Astrocyte (in vitro differentiated cells and primary cell): ENCODE results near the gene KNSTRN. TPM values are rescaled to one million over a fixed set of nuclear protein-coding genes. Genes with fewer than 3 reads are reported as not detected.

Experiments
- DNase-seq: peaks from one replicate; pipeline ENCODE4 v3.0.0-alpha.2; 2010; ENCODE audit warnings: low read depth
- FAIRE-seq: peaks from 2 replicates; lab custom pipeline; 2011; peaks lifted over from hg19 to GRCh38; lab: Jason Lieb, UNC
- H2AFZ ChIP-seq: 2 replicates; pipeline ENCODE4 v1.6.0; 2012; ENCODE audit warnings: low read depth, low read length, inconsistent platforms
- H3K27ac ChIP-seq: 2 replicates; pipeline ENCODE4 v1.5.1; 2011; ENCODE audit warnings: low read depth, low read length, inconsistent platforms
- H3K27me3 ChIP-seq: 2 replicates; pipeline ENCODE4 v1.6.0; 2011; ENCODE audit warnings: low read length, inconsistent platforms; ENCODE audit not compliant: insufficient read depth
- H3K36me3 ChIP-seq: 2 replicates; pipeline ENCODE4 v1.5.1; 2011; ENCODE audit warnings: low read length, inconsistent platforms; ENCODE audit not compliant: insufficient read depth
- H3K4me1 ChIP-seq: 2 replicates; pipeline ENCODE4 v1.5.1; 2011; ENCODE audit warnings: low read length, inconsistent platforms; ENCODE audit not compliant: insufficient read depth
- H3K4me2 ChIP-seq: 2 replicates; pipeline ENCODE4 v1.6.0; 2012; ENCODE audit warnings: low read length, inconsistent platforms
- H3K4me3 ChIP-seq: 2 replicates; pipeline ENCODE4 v1.5.1; 2011; ENCODE audit warnings: low read depth, mild to moderate bottlenecking, low read length, inconsistent platforms; ENCODE audit not compliant: insufficient read depth
- H3K79me2 ChIP-seq: 2 replicates; pipeline ENCODE4 v1.6.0; 2012; ENCODE audit warnings: mild to moderate bottlenecking, low read length, inconsistent platforms; ENCODE audit not compliant: insufficient read depth
- H3K9ac ChIP-seq: 2 replicates; pipeline ENCODE4 v1.6.0; 2012; ENCODE audit warnings: mild to moderate bottlenecking, low read length, inconsistent platforms
- H3K9me3 ChIP-seq: 2 replicates; pipeline ENCODE4 v1.5.1; 2012; ENCODE audit warnings: low read depth, mild to moderate bottlenecking, low read length, inconsistent platforms; ENCODE audit not compliant: insufficient read depth
- H4K20me1 ChIP-seq: 2 replicates; pipeline ENCODE4 v1.6.0; 2012; ENCODE audit warnings: low read length, inconsistent platforms; ENCODE audit not compliant: insufficient read depth
- H3K27ac Mint-ChIP-seq: one replicate; pipeline ENCODE4 v1.8.0; 2021; ENCODE audit warnings: mild to moderate bottlenecking, mixed read lengths; ENCODE audit not compliant: unreplicated experiment
- H3K27me3 Mint-ChIP-seq: one replicate; pipeline ENCODE4 v1.8.0; 2021; ENCODE audit warnings: low read depth, mixed read lengths; ENCODE audit not compliant: unreplicated experiment
- H3K36me3 Mint-ChIP-seq: one replicate; pipeline ENCODE4 v1.8.0; 2021; ENCODE audit warnings: low read depth, mixed read lengths; ENCODE audit not compliant: unreplicated experiment
- H3K4me1 Mint-ChIP-seq: one replicate; pipeline ENCODE4 v1.8.0; 2021; ENCODE audit warnings: low read depth, mixed read lengths; ENCODE audit not compliant: unreplicated experiment
- H3K4me3 Mint-ChIP-seq: one replicate; pipeline ENCODE4 v1.8.0; 2021; ENCODE audit warnings: mild to moderate bottlenecking, moderate library complexity, mixed read lengths; ENCODE audit not compliant: unreplicated experiment
- H3K9me3 Mint-ChIP-seq: one replicate; pipeline ENCODE4 v1.8.0; 2021; ENCODE audit warnings: mild to moderate bottlenecking, mixed read lengths; ENCODE audit not compliant: unreplicated experiment
- EZH2 ChIP-seq: IDR thresholded peaks from 2 replicates; pipeline ENCODE4 v1.6.1; 2012; ENCODE audit warnings: mild to moderate bottlenecking, low read length, inconsistent platforms; ENCODE audit not compliant: insufficient read depth
- total RNA-seq: library from RNA; stranded (reverse); gene quantifications from 2 replicates; pipeline ENCODE4 v1.2.1, GENCODE V29; 2021
- TF ChIP-seq, protein P1 (sequence below): IDR thresholded peaks from 2 replicates; pipeline ENCODE4 v1.5.1; 2011; ENCODE audit warnings: low read depth, mild to moderate bottlenecking, inconsistent platforms, low read length, moderate library complexity; ENCODE audit not compliant: insufficient read depth

Gene KNSTRN
- total RNA-seq, 1 donor from 2014 or later = 37.8 TPM

- Mint-ChIP-seq H3K9me3 (peaks cover 2% of the 10 kb centered on the region), H3K27me3 (no peaks in the 10 kb centered on the region), H3K4me1 (peaks cover 48% of the 10 kb centered on the region), H3K36me3 (peaks cover 11% of the 10 kb centered on the region), H3K4me3 (no peak overlapping the region), H3K27ac (peak overlapping the region; percentile 96)
- no peaks in the 10 kb centered on the region for H3K9me3 ChIP-seq
- peak overlapping the region; percentile 60 for H3K9ac ChIP-seq
- peaks cover 3% of the 10 kb centered on the region for H3K36me3 ChIP-seq
- peaks cover 26% of the 10 kb centered on the region for H3K79me2 ChIP-seq
- FAIRE-seq (no peak), DNase-seq (no peak)
- TF ChIP-seq, protein P1, sequence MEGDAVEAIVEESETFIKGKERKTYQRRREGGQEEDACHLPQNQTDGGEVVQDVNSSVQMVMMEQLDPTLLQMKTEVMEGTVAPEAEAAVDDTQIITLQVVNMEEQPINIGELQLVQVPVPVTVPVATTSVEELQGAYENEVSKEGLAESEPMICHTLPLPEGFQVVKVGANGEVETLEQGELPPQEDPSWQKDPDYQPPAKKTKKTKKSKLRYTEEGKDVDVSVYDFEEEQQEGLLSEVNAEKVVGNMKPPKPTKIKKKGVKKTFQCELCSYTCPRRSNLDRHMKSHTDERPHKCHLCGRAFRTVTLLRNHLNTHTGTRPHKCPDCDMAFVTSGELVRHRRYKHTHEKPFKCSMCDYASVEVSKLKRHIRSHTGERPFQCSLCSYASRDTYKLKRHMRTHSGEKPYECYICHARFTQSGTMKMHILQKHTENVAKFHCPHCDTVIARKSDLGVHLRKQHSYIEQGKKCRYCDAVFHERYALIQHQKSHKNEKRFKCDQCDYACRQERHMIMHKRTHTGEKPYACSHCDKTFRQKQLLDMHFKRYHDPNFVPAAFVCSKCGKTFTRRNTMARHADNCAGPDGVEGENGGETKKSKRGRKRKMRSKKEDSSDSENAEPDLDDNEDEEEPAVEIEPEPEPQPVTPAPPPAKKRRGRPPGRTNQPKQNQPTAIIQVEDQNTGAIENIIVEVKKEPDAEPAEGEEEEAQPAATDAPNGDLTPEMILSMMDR = no peak
- no peak overlapping the region for H2AFZ ChIP-seq
- H3K4me2 ChIP-seq = peak overlapping the region; percentile 36
- H3K4me3 ChIP-seq = no peak overlapping the region
- peaks cover 10% of the 10 kb centered on the region for H4K20me1 ChIP-seq
- H3K27me3 ChIP-seq = no peaks in the 10 kb centered on the region
- H3K27ac ChIP-seq = no peak overlapping the region
- H3K4me1 ChIP-seq = peaks cover 40% of the 10 kb centered on the region
Measured at GRCh38 chr15:40334541-40334940, 48.0 kb upstream of the KNSTRN start.

DNA sequence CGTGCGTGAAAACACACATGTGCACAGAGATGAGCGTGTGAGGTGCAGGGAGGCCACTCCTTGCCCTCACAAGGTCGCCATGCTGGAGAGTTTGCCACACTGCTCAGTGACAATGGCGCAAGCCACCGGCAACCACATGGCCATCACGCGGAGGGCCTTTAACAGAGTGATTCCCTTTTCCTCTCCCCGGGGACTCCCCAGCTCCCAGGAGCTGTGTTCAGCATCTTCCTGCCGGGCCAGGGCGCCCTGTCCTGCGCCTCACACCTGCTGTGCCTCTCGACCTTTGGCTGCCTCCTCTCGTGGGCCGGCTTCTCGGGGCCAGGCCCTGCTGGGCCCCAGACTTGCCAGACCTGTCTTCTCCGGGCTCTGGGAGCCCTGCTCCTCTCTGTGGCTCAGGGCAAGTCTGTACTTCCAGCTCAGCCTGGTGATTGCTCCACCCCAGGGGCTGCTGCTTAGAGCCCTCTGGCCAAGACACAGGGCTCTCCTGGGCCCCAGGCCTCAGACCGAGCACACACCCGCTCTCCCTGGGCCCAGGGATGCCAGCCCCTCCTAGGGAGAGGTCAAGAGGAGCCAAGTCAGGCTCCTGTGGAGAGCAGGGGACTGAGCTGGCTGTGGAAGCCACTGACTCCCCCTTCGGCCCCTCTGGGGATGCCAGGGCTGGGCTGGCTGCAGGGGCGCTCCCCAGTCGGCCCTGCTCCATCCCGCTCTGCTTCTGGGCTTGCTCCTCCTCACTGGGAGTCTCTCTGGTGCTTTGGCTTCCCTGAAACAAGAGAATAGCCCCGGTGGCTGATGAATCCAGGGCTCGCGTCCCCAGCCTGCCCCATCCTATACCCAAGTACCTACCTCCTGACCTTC lies 47.4 kb upstream of the KNSTRN start:
- Mint-ChIP-seq H3K27ac (no peak overlapping the region), H3K4me3 (no peak overlapping the region), H3K27me3 (no peaks in the 10 kb centered on the region), H3K4me1 (peaks cover 45% of the 10 kb centered on the region), H3K9me3 (peaks cover 2% of the 10 kb centered on the region), H3K36me3 (peaks cover 10% of the 10 kb centered on the region)
- Histone ChIP-seq H3K27me3 (no peaks in the 10 kb centered on the region), H3K4me2 (peak overlapping the region; percentile 36), H3K4me1 (peaks cover 46% of the 10 kb centered on the region), H3K4me3 (no peak overlapping the region), H3K9ac (peak overlapping the region; percentile 60), H3K79me2 (peaks cover 32% of the 10 kb centered on the region), H3K36me3 (peaks cover 3% of the 10 kb centered on the region), H4K20me1 (peaks cover 10% of the 10 kb centered on the region), H3K27ac (no peak overlapping the region), H2AFZ (no peak overlapping the region), H3K9me3 (no peaks in the 10 kb centered on the region)
- FAIRE-seq (no peak), DNase-seq (no peak)
- TF ChIP-seq EZH2 = no peak
- TF ChIP-seq, protein P1 = no peak
